ENCODE measurements around the gene NR3C2. TPM values are rescaled to one million over a fixed set of nuclear protein-coding genes. Genes with fewer than 3 reads are reported as not detected.
"Not testable (repeated sequence)": the region's sequence is repeated elsewhere in the genome, so short reads cannot be mapped to it uniquely, and the experiment has no call there.

Gene NR3C2
- total RNA-seq, 1 donor from 2014 or later, result 42.3 TPM

GRCh38 chr4:148196164-148196563 is 246.1 kb downstream of the NR3C2 start:
- no peaks in the 10 kb centered on the region for H3K9me3 ChIP-seq
- no peak for DNase-seq (ENCODE audit: low spot score in 2 of 2)
- no peak for TF ChIP-seq CTCF (IDR thresholded peaks at IDR 0.05)
- no peaks in the 10 kb centered on the region for H3K4me1 ChIP-seq
- H3K27me3 ChIP-seq, result no peaks in the 10 kb centered on the region
- intact Hi-C loops (cut with DNase I), result no loop called here
- H3K36me3 ChIP-seq, result peaks cover 0 to 8% of the 10 kb centered on the region in 2 donors
- H3K27ac ChIP-seq, result no peak overlapping the region
- no peak overlapping the region for H3K4me3 ChIP-seq

GRCh38 chr4:148192526-148192925 is 249.7 kb downstream of the NR3C2 start:
- no peak overlapping the region for H3K4me3 ChIP-seq
- H3K36me3 ChIP-seq, result peaks cover 0 to 8% of the 10 kb centered on the region in 2 donors
- no peaks in the 10 kb centered on the region for H3K27me3 ChIP-seq
- no peak overlapping the region for H3K27ac ChIP-seq
- no peak for TF ChIP-seq CTCF (IDR thresholded peaks at IDR 0.05)
- no peak for DNase-seq (ENCODE audit: low spot score in 2 of 2)
- no peaks in the 10 kb centered on the region for H3K9me3 ChIP-seq
- H3K4me1 ChIP-seq, result no peaks in the 10 kb centered on the region
- intact Hi-C loops (cut with DNase I), result no loop called here

GRCh38 chr4:148187454-148188222 is 254.6 kb downstream of the NR3C2 start:
- H3K36me3 ChIP-seq; H3K27ac ChIP-seq; H3K4me3 ChIP-seq; H3K4me1 ChIP-seq; H3K9me3 ChIP-seq; H3K27me3 ChIP-seq; intact Hi-C loops (cut with DNase I); DNase-seq (ENCODE audit: low spot score in 2 of 2): not testable (repeated sequence)

- no peak overlapping the region for H3K4me3 ChIP-seq
- H3K9me3 ChIP-seq, result no peaks in the 10 kb centered on the region
- DNase-seq (ENCODE audit: low spot score in 2 of 2), result no peak
- no peaks in the 10 kb centered on the region for H3K36me3 ChIP-seq
- TF ChIP-seq CTCF (IDR thresholded peaks at IDR 0.05), result no peak
- no peaks in the 10 kb centered on the region for H3K27me3 ChIP-seq
- H3K27ac ChIP-seq, result no peak overlapping the region
- no peaks in the 10 kb centered on the region for H3K4me1 ChIP-seq
- intact Hi-C loops (cut with DNase I), result no loop called here
These were observed 257.3 kb downstream of the NR3C2 start for GRCh38 chr4:148184922-148185321.

- no peaks in the 10 kb centered on the region for H3K27me3 ChIP-seq
- DNase-seq (ENCODE audit: low spot score in 2 of 2), result no peak
- no peak overlapping the region for H3K4me3 ChIP-seq
These were observed 259.8 kb downstream of the NR3C2 start for GRCh38 chr4:148182230-148182911.

More at GRCh38 chr4:148182230-148182911, 259.8 kb downstream of the NR3C2 start:
- Histone ChIP-seq H3K9me3 (no peaks in the 10 kb centered on the region), H3K36me3 (no peaks in the 10 kb centered on the region), H3K27ac (no peak overlapping the region), H3K4me1 (no peaks in the 10 kb centered on the region)
- no peak for TF ChIP-seq CTCF (IDR thresholded peaks at IDR 0.05)
- intact Hi-C loops (cut with DNase I), result no loop called here

Data from ascending aorta (tissue), 2 donors.